ENCODE data around the gene SLC25A45.

DNA sequence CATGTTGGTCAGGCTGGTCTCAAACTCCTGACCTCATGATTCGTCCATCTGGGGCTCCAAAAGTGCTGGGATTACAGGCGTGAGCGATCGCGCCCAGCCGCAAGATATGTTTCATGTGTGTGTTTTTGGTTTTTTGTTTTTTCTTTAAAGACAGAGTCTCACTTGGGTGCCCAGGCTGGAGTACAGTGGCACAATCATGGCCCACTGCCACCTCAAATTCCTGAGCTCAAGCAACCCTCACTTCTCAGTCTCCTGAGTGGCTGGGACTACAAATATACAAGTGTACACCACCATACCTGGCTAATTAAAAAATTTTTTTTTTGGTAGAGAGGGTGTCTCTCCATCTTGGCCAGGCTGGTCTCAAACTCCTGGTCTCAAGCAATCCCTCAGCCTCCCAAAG lies 19.5 kb downstream of the SLC25A45 start:
- TF ChIP-seq CTCF (IDR thresholded peaks at IDR 0.05; ENCODE audit: low read depth, low read length, poor library complexity, severe bottlenecking) = no peak
- no peak for TF ChIP-seq EZH2phosphoT487 (IDR thresholded peaks at IDR 0.05; ENCODE audit: borderline replicate concordance, low read length)
